ENCODE measurements around the gene RIMBP2.

RIMBP2 gene

DNA sequence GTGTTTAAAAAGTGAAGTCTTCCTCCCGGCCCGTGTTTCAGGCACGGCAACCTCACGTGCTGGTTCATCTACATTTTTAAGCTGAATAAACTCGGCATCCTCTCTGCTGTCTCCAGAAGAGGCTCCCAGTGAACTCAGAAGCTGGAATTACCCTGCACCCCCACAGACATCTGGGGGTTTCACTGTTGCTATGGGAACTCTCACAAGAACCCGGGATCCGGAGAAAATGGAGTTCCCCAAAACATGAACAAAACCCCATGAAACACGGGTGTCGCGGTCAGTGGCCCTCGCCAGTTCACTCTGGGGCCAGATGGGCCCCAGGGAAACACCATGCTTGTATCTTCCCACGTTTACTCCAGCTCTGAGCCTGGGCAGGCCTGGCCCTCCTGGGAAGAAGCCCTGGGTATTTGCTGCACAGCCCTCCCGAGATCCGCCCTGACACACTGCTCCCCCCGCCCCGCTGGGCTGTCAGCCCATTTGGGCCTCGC is 234.7 kb downstream of the RIMBP2 start:
- no peak for DNase-seq (ENCODE audit: low spot score)

- no peak for DNase-seq (ENCODE audit: low spot score)
Observed at GRCh38 chr12:130480887-130481286, 235.2 kb downstream of the RIMBP2 start.

DNA sequence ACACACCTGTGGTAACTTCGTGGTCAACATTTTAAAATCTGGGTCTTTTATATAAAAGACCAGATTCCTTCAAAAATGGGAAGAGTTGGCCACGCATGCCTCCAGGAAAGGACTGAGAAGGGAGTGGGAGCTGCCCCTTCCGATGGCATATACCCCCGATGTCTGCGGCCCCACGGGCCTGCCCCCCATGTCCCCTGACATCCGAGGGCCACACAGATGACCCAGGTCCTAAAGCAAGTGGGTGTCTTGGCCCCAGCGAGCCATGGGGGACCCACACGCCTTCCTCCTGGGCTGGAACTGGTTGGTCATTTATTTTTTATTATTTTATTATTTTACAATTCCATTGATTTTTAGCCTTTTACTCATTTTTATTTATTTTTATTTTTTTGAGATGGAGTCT is 235.9 kb downstream of the RIMBP2 start:
- DNase-seq (ENCODE audit: low spot score): no peak

GRCh38 chr12:130479401-130480125 is 236.5 kb downstream of the RIMBP2 start:
- DNase-seq (ENCODE audit: low spot score): no peak

DNA sequence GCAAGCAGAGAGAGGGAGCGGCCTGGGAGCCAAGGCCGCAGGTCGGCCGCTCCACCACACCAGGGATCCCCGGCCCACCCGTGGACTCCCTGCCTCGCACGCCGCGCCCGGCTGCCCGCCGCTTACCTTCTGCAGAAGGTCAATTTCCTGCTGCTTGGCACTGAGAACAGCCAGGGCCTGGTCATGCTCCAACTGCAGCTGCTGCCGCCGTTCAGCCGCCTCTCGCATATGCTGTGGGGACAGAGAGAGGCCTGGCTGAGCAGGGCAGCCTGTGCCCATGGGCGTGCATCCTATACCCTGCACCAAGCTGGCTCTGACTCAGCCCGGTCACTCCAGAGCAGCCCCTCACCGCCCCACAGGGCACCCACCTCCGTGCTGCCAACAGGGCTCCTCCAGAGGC is 237.3 kb downstream of the RIMBP2 start:
- no peak for DNase-seq (ENCODE audit: low spot score)

GRCh38 chr12:130477701-130478100 is 238.4 kb downstream of the RIMBP2 start:
- DNase-seq (ENCODE audit: low spot score): no peak

- DNase-seq (ENCODE audit: low spot score): no peak
Observed at GRCh38 chr12:130477266-130477665, 238.8 kb downstream of the RIMBP2 start.

DNA sequence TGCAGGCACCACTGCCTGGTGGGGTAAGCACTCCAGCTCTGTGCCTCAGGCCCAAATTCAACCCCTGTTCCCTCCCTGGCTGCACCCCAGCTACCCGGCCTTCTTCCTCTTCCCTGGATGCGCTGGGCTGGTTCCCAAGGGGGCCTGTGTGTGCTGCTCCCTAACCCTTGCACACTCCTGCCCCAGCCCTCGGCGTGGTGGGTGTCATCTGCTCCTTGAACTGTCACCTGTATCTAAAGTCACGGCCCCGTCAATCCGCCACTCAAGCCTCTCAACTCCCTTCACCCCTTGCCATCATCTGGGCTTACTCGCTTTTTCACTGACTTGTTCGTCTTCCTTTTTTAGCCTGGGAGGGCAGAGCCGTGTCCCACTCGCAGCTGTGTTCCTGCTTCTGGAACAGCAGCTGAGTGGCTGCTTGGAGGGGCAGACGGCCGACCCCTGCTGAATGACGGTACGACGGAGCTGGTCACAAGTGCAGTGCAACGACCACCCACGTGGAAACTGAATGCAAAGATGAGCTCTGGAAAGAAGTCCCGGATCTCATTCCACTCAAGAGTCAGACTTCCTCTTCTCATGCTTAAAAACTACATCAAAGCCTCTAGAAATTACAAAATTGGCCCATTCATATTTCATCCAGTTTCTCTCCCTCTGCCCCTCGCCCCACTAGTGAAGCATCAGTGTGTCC is 239.5 kb downstream of the RIMBP2 start:
- no peak for DNase-seq (ENCODE audit: low spot score)

- DNase-seq (ENCODE audit: low spot score): no peak
Observed at GRCh38 chr12:130474599-130475269, 241.4 kb downstream of the RIMBP2 start.

GRCh38 chr12:130473266-130473665 is 242.8 kb downstream of the RIMBP2 start:
- DNase-seq (ENCODE audit: low spot score): no peak

DNA sequence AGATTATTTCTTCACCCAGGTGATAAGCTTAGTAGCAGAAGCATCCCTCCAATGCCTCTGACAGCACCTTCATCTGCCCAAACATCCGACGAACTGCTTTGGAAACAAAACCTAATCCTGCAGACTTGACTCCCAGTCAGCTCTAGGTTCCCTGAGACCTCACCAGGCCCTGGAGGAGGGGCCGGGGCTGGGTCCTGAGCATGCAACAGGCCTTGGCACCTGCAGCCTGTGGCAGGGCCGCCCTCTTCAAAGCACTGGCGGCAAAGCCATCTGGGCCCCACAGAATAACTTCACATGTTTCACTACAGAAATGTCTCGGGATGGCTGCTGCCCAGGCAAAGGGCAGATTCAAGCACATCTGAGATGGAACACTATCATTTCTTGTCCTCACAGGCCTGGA is 245.1 kb downstream of the RIMBP2 start:
- DNase-seq (ENCODE audit: low spot score): no peak

DNA sequence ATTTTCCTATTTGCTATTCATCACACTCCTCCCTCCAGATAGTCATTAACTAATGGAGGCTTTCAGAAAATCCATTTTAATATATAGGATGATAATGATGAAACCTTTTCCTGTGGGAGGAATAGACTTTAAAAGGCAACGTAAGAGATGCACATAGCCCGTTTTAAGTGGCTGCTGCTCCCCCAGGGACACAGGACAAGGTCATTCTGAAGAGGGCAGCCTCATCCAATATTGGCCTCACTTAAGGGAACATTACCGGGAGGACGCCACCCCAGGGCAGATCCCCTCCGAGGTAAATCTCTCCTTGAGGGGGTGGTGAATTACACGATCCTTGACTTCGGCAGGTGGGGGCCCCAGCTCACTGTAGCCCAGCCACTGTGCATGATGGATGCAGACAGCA is 246.5 kb downstream of the RIMBP2 start:
- no peak for DNase-seq (ENCODE audit: low spot score)

DNA sequence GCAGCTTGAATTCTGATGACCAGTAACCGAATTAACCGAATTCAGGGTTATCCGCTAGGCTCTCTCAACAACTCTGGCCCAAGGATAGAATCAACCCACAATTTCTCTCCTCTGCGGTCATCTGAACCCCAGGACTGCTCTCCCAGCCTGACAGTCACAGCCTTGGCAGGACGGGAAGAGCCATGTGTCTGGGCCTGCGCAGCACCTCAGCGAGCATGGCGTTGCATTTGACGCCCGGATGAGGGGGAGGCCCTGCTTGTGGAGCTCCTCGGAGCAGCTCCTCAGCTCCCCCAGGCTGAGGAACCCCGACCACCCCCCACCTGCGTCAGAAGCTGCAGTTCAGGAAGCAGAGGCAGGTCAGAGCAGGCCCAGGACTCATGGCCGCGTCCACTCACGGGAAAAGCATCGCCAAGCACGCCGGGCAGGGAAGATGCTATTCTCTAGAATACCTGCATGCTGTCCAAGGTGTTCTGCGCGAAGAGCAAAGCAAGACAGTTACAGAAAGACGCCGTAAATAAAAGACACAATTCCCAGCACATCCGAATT is 247.3 kb downstream of the RIMBP2 start:
- DNase-seq (ENCODE audit: low spot score): no peak

DNA sequence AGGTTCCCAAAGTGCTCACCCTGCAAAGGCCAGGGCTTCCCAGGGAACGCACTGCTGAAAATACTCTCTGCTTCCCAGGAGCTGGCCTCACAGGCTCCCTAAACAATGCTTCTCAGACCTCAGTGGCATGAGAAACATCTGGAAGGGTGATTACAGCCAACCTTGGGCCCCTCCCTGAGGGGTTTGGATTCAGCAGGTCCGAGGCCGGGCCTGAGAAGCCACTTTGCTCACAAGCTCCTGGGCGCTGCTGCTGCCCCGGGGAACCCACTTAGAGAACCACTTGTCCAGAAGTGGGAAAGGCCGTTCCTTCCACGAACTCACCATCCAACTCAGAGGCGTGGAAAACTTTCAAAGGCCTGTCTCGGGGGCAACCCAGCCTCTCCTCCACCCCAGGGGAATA is 247.9 kb downstream of the RIMBP2 start:
- no peak for DNase-seq (ENCODE audit: low spot score)

DNA sequence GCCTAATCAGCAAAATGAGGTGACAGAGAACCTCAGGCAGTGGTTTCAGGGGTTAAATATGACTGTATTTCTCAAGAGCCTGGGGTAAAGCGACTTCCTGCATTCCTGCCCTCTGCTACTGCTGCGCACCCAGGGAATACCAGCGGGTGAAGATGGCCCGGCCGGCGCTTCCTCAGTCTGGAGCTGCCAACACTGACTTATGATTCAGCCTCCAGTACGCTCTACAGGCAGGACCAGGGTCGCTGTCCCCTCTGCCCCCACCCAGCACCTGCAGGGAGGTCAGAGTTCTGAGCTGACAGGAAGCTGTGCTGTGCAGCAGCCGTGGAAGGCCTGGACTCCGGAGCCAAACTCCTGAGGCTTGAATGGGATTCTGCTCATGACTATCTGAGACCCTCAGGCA is 250.5 kb downstream of the RIMBP2 start:
- DNase-seq (ENCODE audit: low spot score): no peak

DNA sequence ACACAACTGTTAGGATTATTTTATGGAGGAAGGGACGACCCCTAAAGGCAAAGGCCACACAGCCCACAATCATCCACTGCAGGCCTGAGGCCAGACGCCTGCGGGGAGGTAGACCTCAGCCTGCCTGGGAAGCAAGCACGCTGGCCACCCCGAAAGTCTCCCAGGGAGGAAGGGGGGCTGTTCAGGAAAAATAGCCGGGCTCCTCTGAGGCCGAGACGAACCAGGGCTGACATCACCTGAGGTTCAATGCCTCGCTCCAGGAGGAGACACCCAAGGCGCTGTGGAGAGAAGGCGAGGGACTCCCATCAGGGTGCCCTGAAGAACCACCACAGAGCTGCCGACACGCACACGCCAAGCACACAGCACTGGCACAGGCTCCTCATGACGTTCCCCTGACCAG is 251.1 kb downstream of the RIMBP2 start:
- DNase-seq (ENCODE audit: low spot score): no peak

GRCh38 chr12:130463818-130464670 is 252.1 kb downstream of the RIMBP2 start:
- no peak for DNase-seq (ENCODE audit: low spot score)

GRCh38 chr12:130463275-130463658 is 252.8 kb downstream of the RIMBP2 start:
- no peak for DNase-seq (ENCODE audit: low spot score)

DNA sequence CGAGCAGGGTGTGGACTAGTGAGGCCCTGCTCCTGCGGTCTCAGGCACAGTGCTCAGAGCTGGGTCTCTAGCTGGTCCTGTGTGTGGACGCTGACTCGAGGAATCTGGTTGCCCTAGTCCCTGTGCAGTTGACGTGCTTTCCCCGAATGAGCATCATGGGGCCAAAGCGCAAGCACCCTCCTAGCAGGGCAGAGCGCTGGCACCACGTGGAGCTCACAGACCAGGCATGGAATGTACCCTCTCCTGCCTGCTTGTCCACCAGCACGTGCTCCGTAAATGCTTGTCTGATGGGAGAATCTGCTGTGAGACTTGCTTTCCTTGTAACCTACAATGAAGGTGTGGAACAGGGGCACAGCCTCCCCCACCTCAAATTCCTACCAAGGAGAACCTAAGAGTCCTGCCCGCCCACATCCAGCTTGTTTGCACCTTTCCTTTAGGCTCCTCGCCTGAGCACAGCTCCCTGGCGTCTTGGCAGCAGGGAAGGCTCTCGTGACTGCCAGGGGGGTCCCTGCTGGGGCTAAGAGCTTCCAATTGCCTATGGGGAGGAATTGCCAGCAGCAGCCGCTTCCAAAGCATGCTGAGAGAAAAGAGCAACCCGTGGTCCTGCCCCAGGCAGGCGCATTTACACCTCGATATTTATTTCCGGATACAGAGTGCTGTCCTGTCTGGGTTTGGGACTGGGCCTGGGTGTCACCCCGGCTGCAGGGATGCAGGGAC is 253.4 kb downstream of the RIMBP2 start:
- DNase-seq (ENCODE audit: low spot score): no peak

DNA sequence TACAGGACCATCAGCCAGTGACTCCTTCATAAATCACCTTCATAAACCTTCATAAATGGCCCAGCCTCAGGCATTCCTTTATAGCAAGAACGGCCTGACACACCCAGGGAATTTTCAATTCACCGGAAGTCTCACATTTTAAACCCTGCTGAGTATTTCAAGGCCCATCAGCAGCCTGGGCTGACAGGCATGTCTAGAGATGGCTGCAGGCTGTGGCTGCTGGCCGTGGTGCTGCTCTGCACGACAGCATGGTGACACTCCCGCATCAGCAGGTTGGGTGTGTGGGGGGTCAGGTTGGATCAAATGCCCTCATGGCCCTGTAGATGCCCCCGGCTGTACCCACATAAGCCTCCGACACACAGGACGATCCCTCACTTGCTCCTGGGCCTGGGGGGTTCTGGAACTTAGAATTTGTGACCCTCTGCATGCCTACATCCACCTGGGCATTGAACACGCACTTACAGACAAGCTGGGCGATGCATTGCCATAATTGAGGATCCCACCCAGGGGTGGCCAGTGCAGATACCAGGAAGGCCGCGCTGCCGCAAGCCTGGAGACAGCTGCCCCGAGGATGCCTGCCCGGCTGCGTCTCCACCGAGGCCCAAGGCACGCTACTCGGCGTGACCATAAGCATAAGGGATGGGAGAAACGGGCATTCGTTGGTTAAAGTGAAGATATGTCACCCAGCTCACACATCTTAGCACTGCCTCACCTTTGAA is 254.1 kb downstream of the RIMBP2 start:
- no peak for DNase-seq (ENCODE audit: low spot score)

DNA sequence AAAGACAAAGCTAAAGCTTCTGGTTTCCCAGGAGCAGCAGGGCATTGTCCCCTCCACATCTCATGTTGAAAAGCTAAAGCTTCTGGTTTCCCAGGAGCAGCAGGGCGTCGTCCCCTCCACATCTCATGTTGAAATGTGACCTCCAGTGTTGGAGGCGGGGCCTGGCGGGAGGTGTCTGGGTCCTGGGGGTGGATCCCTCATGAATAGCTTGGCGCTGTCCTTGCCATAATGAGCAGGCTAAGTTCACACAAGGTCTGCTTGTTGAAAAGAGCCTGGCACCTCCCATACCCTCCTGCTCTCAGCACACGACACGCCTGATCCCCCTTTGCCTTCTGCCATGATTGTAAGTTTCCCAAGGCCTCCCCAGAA is 254.7 kb downstream of the RIMBP2 start:
- no peak for DNase-seq (ENCODE audit: low spot score)
